PC-9 (cell line): ENCODE measurements around the gene SACM1L.

Source experiments
- EZH2 ChIP-seq: fragments of 200-600 bp; sonication (generic); IDR thresholded peaks from 2 replicates; pipeline ENCODE4 v1.8.0; 2017; ENCODE audit warnings: antibody characterized with exemption, low read depth
- TF ChIP-seq, protein P1 (sequence below): fragments of 200-600 bp; sonication (generic); conservative IDR thresholded peaks from 2 replicates; pipeline ENCODE4 v1.6.1; 2017; ENCODE audit warnings: mixed run types, antibody characterized with exemption, mild to moderate bottlenecking, moderate library complexity

DNA sequence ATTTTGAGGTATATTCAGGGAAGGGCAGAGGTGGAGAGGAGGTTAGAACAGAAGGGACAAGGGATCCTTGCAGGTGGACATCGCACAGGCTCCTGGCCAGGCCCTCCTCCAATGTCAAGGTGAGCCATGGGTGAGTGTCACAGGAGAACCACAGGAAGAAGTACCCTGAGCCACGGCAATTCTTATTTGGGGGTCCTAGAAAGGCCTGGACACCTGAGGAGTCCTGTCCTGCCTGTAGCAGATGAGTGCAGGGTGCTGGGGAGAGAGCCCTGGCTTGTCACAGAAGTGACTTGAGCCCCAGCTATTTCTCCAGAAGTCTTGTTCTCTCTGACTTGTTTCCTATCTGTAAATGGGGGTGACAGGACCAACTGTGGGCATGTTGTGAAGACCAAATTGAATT is 102.8 kb downstream of the SACM1L start:
- TF ChIP-seq, protein P1, sequence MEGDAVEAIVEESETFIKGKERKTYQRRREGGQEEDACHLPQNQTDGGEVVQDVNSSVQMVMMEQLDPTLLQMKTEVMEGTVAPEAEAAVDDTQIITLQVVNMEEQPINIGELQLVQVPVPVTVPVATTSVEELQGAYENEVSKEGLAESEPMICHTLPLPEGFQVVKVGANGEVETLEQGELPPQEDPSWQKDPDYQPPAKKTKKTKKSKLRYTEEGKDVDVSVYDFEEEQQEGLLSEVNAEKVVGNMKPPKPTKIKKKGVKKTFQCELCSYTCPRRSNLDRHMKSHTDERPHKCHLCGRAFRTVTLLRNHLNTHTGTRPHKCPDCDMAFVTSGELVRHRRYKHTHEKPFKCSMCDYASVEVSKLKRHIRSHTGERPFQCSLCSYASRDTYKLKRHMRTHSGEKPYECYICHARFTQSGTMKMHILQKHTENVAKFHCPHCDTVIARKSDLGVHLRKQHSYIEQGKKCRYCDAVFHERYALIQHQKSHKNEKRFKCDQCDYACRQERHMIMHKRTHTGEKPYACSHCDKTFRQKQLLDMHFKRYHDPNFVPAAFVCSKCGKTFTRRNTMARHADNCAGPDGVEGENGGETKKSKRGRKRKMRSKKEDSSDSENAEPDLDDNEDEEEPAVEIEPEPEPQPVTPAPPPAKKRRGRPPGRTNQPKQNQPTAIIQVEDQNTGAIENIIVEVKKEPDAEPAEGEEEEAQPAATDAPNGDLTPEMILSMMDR = no peak
- no peak for TF ChIP-seq EZH2
